Activated T-helper 17 cell treated with anti-CD3 and anti-CD28 coated beads, Interleukin-2, amount 50 U/mL, for 72 hours (primary cell): ENCODE results near the gene KPNA1. TPM values are rescaled to one million over a fixed set of nuclear protein-coding genes. Genes with fewer than 3 reads are reported as not detected.
A peak's percentile ranks its signal among the peaks of the same experiment; 100 is the strongest.
"Not testable (repeated sequence)": the region's sequence is repeated elsewhere in the genome, so short reads cannot be mapped to it uniquely, and the experiment has no call there.

Experiments used
- ATAC-seq: fragments of 150-1000 bp; cut with Tn5 transposase; replicated peaks from 2 replicates; pipeline ENCODE4 v1.10.0; 2021; ENCODE audit warnings: mild to moderate bottlenecking, moderate library complexity
- H3K27ac Mint-ChIP-seq: one replicate; pipeline ENCODE4 v1.8.0; 2022; ENCODE audit warnings: mixed read lengths
- H3K27me3 Mint-ChIP-seq: one replicate; pipeline ENCODE4 v1.8.0; 2022; ENCODE audit warnings: mixed read lengths
- H3K36me3 Mint-ChIP-seq: one replicate; pipeline ENCODE4 v1.8.0; 2022; ENCODE audit warnings: low read depth, mild to moderate bottlenecking, mixed read lengths
- H3K4me1 Mint-ChIP-seq: one replicate; pipeline ENCODE4 v1.8.0; 2022; ENCODE audit warnings: mixed read lengths
- H3K4me3 Mint-ChIP-seq: one replicate; pipeline ENCODE4 v1.8.0; 2022; ENCODE audit warnings: mild to moderate bottlenecking, mixed read lengths
- H3K9me3 Mint-ChIP-seq: one replicate; pipeline ENCODE4 v1.8.0; 2022; ENCODE audit warnings: mixed read lengths
- total RNA-seq, 2 donors: library from RNA; stranded (reverse); gene quantifications; one replicate each; pipeline ENCODE4 v1.2.3, GENCODE V29; 2022

The KPNA1 gene
- total RNA-seq, 2 donors from 2014 or later = 29.2 to 47.9 TPM

DNA sequence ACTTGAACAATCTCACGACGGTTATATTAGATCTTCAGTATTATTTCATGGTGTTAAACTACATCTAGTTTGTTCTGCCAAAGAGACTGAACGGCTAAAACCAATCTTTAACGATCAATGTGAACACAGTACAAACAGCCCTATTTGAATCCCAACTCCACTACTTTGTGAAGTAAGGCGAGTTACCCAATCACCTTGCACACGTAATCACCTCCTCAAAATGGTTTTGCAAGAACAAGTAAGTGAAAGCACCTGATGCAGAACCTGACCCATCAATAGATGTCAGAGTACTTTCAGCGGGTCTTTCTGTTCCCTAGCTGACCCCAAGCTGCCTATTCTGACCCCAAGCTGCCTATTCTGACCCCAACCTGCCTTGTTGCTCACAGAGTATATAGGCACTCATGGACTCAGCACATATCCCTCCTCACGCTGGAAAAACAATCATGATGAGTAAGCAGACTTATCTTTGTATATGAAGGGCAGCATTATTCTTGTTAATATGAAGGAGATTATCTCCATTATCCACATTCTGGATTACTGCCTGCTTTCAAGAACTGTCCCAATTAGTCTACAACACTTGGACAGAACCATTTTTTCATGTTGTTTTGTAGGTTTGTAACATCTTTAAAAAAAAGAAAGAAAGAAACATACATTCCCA, 3.7 kb downstream of the KPNA1 start:
- Mint-ChIP-seq H3K27ac (no peak overlapping the region), H3K4me1 (peaks cover 38% of the 10 kb centered on the region), H3K4me3 (peak overlapping the region; percentile 39), H3K9me3 (no peaks in the 10 kb centered on the region), H3K36me3 (no peaks in the 10 kb centered on the region), H3K27me3 (no peaks in the 10 kb centered on the region)
- ATAC-seq = no peak

DNA sequence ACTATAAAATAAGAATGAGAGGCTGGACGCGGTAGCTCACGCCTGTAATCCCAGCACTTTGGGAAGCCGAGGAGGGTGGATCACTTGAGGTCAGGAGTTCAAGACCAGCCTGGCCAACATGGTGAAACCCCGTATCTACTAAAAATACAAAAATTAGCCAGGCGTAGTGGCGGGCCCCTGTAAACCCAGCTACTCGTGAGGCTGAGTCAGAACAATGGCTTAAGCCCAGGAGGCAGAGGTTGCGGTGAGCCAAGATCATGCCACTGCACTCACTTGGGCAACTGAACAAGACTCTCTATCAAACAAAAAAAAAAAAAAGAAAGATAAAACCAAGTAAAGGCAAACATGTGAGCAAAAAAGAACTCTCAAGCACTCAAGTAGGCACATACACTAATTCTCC, 5.8 kb downstream of the KPNA1 start:
- not testable (repeated sequence) for H3K9me3 Mint-ChIP-seq, ATAC-seq, H3K36me3 Mint-ChIP-seq, H3K27me3 Mint-ChIP-seq, H3K27ac Mint-ChIP-seq
- H3K4me1 Mint-ChIP-seq = peaks cover 41% of the 10 kb centered on the region
- H3K4me3 Mint-ChIP-seq = peak overlapping the region; percentile 35

DNA sequence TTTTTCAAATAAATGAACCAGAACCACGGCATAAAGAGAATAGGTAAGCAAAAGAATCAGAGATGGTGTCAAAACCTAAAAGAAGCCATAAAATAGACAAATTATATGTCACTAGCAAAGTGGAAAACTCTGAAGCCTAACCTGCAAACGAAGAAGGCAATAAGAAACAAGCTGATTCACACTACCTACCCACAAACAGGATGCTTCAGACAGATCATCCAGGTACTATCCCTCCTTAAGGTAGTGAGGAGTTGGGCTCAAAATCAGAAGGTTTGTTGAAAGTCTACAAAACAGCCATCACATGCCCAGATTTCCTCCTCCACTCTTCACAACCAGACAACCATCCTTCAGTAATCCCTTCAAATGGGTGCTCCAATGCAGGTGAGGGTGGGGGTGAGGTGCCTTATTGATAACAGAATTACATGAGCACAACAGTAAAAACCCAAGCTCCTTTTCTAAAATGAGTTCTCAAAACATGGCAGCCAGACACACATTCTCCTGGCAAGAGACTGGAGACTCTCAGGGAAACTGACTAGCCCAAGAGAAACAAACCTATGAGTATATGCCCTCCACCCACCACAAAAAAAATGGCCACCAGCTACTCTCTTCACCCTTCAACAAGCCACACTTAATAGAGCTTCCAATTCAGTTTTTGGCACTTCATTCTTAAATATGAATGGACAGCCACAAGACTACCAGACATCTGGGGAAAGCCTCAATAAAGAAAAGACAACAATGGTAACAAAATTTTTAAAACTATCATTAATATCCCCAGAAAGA, 6.4 kb downstream of the KPNA1 start:
- ATAC-seq = peak; percentile 98
- H3K27me3 Mint-ChIP-seq = no peaks in the 10 kb centered on the region
- no peaks in the 10 kb centered on the region for H3K9me3 Mint-ChIP-seq
- peaks cover 38% of the 10 kb centered on the region for H3K4me1 Mint-ChIP-seq
- peak overlapping the region; percentile 35 for H3K4me3 Mint-ChIP-seq
- no peaks in the 10 kb centered on the region for H3K36me3 Mint-ChIP-seq
- no peak overlapping the region for H3K27ac Mint-ChIP-seq

DNA sequence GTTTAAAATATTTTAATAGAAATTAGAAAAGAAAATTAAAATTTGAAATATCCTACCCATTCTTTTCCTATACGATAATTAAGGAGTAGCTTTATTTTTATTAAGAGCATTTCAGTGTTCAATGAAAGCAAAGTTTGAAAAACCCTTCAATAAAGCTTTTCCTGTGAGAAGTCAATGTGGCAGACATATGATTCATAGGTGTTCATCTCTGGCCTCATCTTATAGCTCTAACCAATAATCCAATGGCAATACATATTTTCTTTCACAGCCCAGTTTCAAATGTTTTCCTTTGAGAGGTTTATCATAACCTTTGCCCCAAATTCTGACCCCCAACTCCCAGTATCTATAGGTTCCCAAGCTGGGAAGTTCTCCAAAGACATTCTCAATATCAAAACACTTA, 8.3 kb downstream of the KPNA1 start:
- ATAC-seq = no peak
- Mint-ChIP-seq H3K9me3 (no peaks in the 10 kb centered on the region), H3K27me3 (no peaks in the 10 kb centered on the region), H3K27ac (no peak overlapping the region), H3K36me3 (no peaks in the 10 kb centered on the region), H3K4me1 (peaks cover 42% of the 10 kb centered on the region), H3K4me3 (no peak overlapping the region)

DNA sequence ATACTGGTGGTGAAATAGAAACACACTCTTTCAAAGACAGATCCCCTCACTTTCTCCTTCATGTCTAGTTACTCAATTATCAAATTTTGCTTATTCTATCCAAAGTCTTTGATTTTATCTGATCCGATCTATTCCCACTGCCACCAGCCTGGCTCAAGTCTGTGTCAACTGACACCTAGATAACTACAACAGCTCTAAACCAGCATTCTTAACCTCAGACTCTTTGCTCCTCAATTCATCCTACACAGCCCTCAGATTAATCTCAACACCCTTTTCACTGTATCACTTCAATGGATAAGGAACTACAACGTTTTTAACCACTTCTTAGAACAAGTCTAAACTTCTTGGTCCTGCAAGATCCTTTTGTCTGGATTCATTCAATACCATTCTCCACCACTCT, 9.1 kb downstream of the KPNA1 start:
- Mint-ChIP-seq H3K27ac (no peak overlapping the region), H3K9me3 (no peaks in the 10 kb centered on the region), H3K27me3 (no peaks in the 10 kb centered on the region), H3K4me3 (no peak overlapping the region), H3K4me1 (peaks cover 42% of the 10 kb centered on the region), H3K36me3 (no peaks in the 10 kb centered on the region)
- no peak for ATAC-seq

DNA sequence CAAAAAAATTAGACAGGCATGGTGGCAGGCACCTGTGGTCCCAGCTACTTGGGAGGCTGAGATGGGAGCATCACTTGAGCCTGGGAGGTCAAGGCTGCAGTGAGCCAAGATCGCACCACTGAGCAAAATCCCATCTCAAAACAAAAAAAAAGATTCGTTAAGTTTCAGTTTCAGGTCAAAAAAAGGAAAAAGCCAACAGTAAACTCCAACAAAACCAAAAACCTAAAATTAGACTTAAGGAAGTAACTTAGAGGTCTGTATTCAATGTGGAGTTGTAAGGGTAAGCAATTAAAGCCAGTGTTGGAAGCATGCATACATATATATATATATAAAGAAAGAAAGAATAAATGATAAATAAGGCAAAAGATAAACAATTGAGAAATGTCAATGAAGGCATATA, 11.8 kb downstream of the KPNA1 start:
- Mint-ChIP-seq H3K36me3 (no peaks in the 10 kb centered on the region), H3K27ac (no peak overlapping the region), H3K27me3 (no peaks in the 10 kb centered on the region), H3K4me3 (no peak overlapping the region), H3K4me1 (peaks cover 41% of the 10 kb centered on the region), H3K9me3 (no peaks in the 10 kb centered on the region)
- ATAC-seq = no peak

DNA sequence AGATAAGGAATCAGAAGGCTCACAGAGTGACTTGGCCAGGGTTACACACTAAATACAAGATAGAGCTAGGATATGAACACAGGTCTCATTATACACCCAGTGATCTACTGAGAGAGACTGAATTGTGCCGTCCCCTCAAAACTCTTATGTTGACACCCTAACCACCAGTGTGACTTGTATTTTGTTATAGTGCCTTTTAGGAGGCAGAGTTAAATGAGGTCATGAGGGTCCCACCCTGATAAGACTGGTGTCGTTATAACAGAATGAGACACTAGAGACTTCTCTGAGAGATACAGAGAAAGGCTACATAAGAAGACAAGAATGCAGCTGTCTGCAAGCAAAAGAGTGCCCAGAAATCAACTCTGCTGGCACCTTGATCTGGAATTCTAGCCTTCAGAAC, 12.6 kb downstream of the KPNA1 start:
- H3K36me3 Mint-ChIP-seq = peaks cover 2% of the 10 kb centered on the region

DNA sequence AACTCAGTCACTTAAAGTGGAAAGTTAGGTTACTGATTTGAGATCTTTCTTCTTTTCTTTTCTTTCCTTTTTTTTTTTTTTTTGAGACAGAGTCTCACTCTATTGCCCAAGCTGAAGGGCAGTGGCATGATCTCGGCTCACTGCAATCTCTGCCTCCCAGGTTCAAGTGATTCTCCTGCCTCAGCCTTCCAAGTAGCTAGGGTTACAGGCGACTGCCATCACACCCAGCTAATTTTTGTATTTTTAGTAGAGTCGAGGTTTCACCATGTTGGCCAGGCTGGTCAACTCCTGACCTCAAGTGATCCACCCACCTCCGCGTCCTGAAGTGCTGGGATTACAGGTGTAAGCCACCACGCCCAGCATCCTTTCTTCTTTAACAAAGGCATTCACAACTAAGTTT, 13.8 kb downstream of the KPNA1 start:
- Mint-ChIP-seq H3K36me3 (peaks cover 14% of the 10 kb centered on the region), H3K4me1 (peaks cover 41% of the 10 kb centered on the region)
- H3K27me3 Mint-ChIP-seq, H3K9me3 Mint-ChIP-seq, H3K4me3 Mint-ChIP-seq, H3K27ac Mint-ChIP-seq, ATAC-seq: not testable (repeated sequence)

More for the DNA sequence above, 12.6 kb downstream of the KPNA1 start:
- no peak overlapping the region for H3K4me3 Mint-ChIP-seq
- H3K9me3 Mint-ChIP-seq = no peaks in the 10 kb centered on the region
- H3K4me1 Mint-ChIP-seq = peaks cover 42% of the 10 kb centered on the region
- H3K27me3 Mint-ChIP-seq = no peaks in the 10 kb centered on the region
- H3K27ac Mint-ChIP-seq = no peak overlapping the region
- ATAC-seq = no peak

DNA sequence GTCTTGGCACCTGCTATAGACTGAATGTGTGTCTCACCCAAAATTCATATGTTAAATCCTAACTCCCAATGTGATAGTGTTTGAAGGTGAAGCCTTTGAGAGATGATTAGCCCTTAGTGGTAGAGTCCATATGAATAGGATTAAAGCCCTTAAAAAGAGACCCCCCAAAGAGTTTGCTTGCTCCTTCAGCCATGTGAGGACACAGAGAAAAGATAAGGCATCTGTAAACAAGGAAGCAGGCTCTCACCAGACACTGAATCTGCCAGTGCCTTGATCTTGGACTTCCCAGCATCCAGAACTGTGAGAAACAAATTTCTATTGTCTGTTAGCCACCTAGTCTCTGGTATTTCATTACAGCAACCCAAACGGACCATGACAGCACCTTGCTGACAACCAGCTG, 16.6 kb downstream of the KPNA1 start:
- peak overlapping the region; percentile 4 for H3K4me3 Mint-ChIP-seq
- peaks cover 39% of the 10 kb centered on the region for H3K36me3 Mint-ChIP-seq
- H3K9me3 Mint-ChIP-seq = no peaks in the 10 kb centered on the region
- no peaks in the 10 kb centered on the region for H3K27me3 Mint-ChIP-seq
- peaks cover 36% of the 10 kb centered on the region for H3K4me1 Mint-ChIP-seq
- no peak for ATAC-seq
- no peak overlapping the region for H3K27ac Mint-ChIP-seq

DNA sequence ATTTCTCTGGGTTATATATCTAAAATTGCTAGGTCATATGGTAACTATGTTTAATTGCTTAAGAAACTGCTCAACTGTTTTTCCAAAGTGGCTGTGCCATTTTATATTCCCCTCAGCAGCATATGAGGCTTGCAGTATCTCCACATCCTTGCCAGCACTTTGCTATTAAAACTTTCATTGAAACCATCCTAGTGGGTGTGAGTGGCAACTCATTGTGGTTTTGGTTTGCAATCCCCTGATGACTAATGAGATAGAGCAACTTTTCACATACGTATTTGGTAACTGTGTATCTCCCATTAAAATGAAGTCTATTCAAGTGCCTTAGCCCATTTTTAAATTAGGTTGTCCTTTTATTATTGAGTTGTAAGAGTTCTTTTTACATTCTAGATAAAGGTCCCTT, 17.3 kb downstream of the KPNA1 start:
- Mint-ChIP-seq H3K4me3 (peak overlapping the region; percentile 4), H3K9me3 (no peaks in the 10 kb centered on the region), H3K27ac (no peak overlapping the region), H3K4me1 (peaks cover 39% of the 10 kb centered on the region), H3K27me3 (no peaks in the 10 kb centered on the region), H3K36me3 (peaks cover 46% of the 10 kb centered on the region)
- ATAC-seq = peak; percentile 100

DNA sequence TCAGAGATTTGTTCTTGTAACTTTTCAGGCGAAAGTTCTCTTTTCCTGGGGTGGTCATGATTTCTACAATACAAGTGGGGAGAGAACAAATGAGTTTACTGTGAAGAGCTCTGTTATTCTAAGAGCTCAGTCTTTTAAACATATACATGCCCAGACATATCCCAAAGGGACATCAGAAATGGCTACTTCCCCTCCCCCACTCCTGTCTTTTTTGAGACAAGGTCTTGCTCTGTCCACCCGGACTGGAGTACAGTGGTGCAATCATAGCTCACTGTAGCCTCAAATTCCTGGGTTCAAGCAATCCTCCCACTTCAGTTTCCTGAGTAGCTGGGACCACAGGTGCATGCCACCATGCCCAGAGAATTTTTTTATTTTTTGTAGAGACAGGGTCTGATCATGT, 18.2 kb downstream of the KPNA1 start:
- Mint-ChIP-seq H3K4me1 (peaks cover 31% of the 10 kb centered on the region), H3K36me3 (peaks cover 55% of the 10 kb centered on the region), H3K27ac (no peak overlapping the region), H3K9me3 (no peaks in the 10 kb centered on the region), H3K4me3 (no peak overlapping the region), H3K27me3 (no peaks in the 10 kb centered on the region)
- no peak for ATAC-seq

DNA sequence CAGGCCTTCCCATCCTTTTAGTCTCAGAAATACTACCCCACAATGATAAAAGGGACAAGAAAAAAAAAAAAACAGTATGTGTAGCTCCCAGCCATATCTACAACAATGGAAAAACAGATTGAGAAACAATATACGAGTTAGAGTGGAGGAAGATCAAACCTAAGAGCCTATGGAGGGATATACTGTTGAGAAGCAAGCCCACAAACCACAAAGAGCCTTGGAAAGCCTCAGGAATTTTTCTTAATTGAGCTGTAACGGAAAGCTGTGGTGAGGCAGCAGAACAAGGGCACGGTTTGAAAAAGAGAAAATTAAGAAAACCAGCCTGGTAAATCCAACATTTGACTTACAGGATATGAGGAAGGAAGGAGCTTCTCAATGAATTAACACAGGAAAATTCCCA, 21.4 kb downstream of the KPNA1 start:
- no peaks in the 10 kb centered on the region for H3K27me3 Mint-ChIP-seq
- no peak overlapping the region for H3K27ac Mint-ChIP-seq
- no peak overlapping the region for H3K4me3 Mint-ChIP-seq
- peaks cover 77% of the 10 kb centered on the region for H3K36me3 Mint-ChIP-seq
- peaks cover 18% of the 10 kb centered on the region for H3K4me1 Mint-ChIP-seq
- no peaks in the 10 kb centered on the region for H3K9me3 Mint-ChIP-seq
- no peak for ATAC-seq

DNA sequence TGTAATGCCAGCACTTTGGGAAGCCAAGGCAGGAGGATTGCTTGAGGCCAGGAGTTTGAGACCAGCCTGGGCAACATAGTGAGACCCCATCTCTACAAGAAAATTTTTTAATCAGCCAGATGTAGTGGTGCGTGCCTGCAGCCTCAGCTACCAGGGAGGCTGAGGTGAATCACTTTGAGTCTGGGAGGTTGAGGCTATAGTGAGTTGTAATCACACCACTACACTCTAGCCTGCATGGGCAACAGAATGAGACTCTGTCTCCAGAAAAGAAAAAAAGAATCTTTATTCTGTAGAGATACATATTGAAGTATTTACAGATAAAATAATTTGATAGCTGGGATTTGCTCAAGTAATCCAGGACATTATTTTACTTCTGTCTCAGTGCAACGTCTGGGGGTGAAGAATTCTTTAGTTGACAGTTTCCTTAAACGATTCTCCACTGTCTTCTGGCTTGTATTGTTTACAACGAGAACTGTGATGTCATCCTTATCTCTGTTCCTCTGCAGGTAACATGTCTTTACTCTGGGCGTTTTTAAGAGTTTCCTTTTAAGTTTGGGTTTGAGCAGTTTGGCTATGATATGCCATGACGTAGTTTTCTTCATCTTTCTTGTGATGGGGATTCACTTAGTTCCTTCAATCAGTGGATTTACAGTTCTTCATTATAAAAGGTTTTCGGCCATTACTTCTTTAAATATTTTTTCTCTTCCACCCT, 26.3 kb downstream of the KPNA1 start:
- no peak overlapping the region for H3K4me3 Mint-ChIP-seq
- H3K9me3 Mint-ChIP-seq = no peaks in the 10 kb centered on the region

DNA sequence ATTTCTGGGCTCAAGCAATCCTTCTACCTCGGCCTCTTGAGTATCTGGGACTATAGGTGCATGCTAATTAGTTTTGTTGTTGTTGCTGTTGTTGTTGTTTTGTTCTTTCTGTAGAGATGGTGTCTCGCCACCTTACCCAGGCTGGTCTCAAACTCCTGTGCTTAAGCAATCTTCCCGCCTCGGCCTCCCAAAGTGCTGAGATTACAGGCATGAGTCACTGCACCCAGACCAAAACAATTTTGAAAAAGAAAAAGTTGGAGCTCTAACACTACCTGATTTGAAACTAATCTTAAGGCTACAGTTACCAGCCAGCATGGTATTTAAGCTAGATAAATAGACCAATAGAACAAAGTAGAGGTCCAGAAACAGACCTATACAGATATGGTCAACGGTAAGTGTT, 29.8 kb downstream of the KPNA1 start:
- Mint-ChIP-seq H3K27ac (no peak overlapping the region), H3K27me3 (no peaks in the 10 kb centered on the region), H3K9me3 (no peaks in the 10 kb centered on the region), H3K4me1 (peaks cover 16% of the 10 kb centered on the region), H3K4me3 (no peak overlapping the region), H3K36me3 (peaks cover 39% of the 10 kb centered on the region)
- ATAC-seq = no peak

More for the DNA sequence above, 26.3 kb downstream of the KPNA1 start:
- Mint-ChIP-seq H3K27ac (peak overlapping the region; percentile 8), H3K27me3 (no peaks in the 10 kb centered on the region), H3K36me3 (peaks cover 57% of the 10 kb centered on the region), H3K4me1 (peaks cover 9% of the 10 kb centered on the region)
- peak; percentile 64 for ATAC-seq

DNA sequence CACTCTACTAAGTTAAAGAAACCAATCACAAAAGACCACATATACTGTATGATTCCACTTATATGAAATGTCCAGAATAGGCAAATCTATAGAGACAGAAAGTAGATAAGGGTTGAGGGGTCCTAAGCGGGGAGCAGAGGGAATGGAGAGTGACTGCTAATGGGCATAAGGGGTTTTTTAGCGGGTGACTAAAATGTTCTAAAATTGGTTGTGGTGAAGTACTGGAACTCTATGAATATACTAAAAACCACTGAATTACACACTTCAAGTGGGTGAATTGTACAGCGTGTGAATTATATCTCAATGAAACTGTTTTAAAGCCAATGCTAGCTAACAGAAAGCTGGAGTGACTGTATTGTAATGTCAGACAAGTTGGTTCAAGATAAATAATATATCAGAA, 33.3 kb downstream of the KPNA1 start:
- Mint-ChIP-seq H3K4me3 (no peak overlapping the region), H3K27me3 (no peaks in the 10 kb centered on the region), H3K4me1 (peaks cover 23% of the 10 kb centered on the region), H3K27ac (no peak overlapping the region), H3K36me3 (peaks cover 21% of the 10 kb centered on the region), H3K9me3 (no peaks in the 10 kb centered on the region)
- ATAC-seq = peak; percentile 41
